GM23338 (cell line): ENCODE results near the gene ALOX15B. TPM values are rescaled to one million over a fixed set of nuclear protein-coding genes. Genes with fewer than 3 reads are reported as not detected.

Source experiments
- ATAC-seq: fragments of 200-7000 bp; cut with Tn5 transposase; 3 replicates; pipeline ENCODE4 v1.9.1; 2020
- DNase-seq: peaks from one replicate; pipeline ENCODE4 v3.0.0-alpha.2; 2015; ENCODE audit warnings: low spot score
- H2AFZ ChIP-seq: fragments of 200-600 bp; sonication (generic); 2 replicates; pipeline ENCODE4 v1.8.0; 2016; ENCODE audit warnings: antibody characterized with exemption, mild to moderate bottlenecking, moderate library complexity
- H3F3A ChIP-seq: fragments of 200-600 bp; sonication (generic); replicated peaks from 2 replicates; pipeline ENCODE4 v1.8.0; 2017; ENCODE audit warnings: antibody characterized with exemption, mixed run types, low read depth
- H3K27ac ChIP-seq: fragments of 200-600 bp; sonication (generic); 2 replicates; pipeline ENCODE4 v1.6.1; 2016; ENCODE audit warnings: low read depth
- H3K27me3 ChIP-seq: fragments of 200-600 bp; sonication (generic); 2 replicates; pipeline ENCODE4 v1.8.0; 2016; ENCODE audit warnings: mild to moderate bottlenecking, mixed run types, moderate library complexity; ENCODE audit not compliant: insufficient read depth
- H3K36me3 ChIP-seq: fragments of 200-600 bp; sonication (generic); 2 replicates; pipeline ENCODE4 v1.8.0; 2016; ENCODE audit warnings: mild to moderate bottlenecking; ENCODE audit not compliant: insufficient read depth
- H3K4me1 ChIP-seq: fragments of 200-600 bp; sonication (generic); 2 replicates; pipeline ENCODE4 v1.8.0; 2016; ENCODE audit warnings: mild to moderate bottlenecking, moderate library complexity; ENCODE audit not compliant: insufficient read depth
- H3K4me2 ChIP-seq: fragments of 200-600 bp; sonication (generic); 2 replicates; pipeline ENCODE4 v1.7.1; 2017; ENCODE audit warnings: mixed run types
- H3K4me3 ChIP-seq: fragments of 200-600 bp; sonication (generic); 2 replicates; pipeline ENCODE4 v1.6.1; 2016; ENCODE audit warnings: mixed run types
- H3K79me2 ChIP-seq: fragments of 200-600 bp; sonication (generic); replicated peaks from 2 replicates; pipeline ENCODE4 v1.8.0; 2017; ENCODE audit warnings: mild to moderate bottlenecking; ENCODE audit not compliant: insufficient read depth
- H3K9me2 ChIP-seq: fragments of 200-600 bp; sonication (generic); 2 replicates; pipeline ENCODE4 v1.8.0; 2017; ENCODE audit not compliant: insufficient read depth
- H4K20me1 ChIP-seq: fragments of 200-600 bp; sonication (generic); replicated peaks from 2 replicates; pipeline ENCODE4 v1.8.0; 2017; ENCODE audit warnings: mild to moderate bottlenecking; ENCODE audit not compliant: insufficient read depth
- H3K27ac Mint-ChIP-seq: 2 replicates; pipeline ENCODE4 v1.8.0; 2020; ENCODE audit warnings: inconsistent platforms, mild to moderate bottlenecking, moderate library complexity, mixed read lengths
- H3K27me3 Mint-ChIP-seq: 3 replicates; pipeline ENCODE4 v1.8.0; 2022; ENCODE audit warnings: low read depth, mild to moderate bottlenecking, moderate library complexity, mixed read lengths, inconsistent platforms; ENCODE audit not compliant: insufficient read depth, poor library complexity
- H3K36me3 Mint-ChIP-seq: 3 replicates; pipeline ENCODE4 v1.8.0; 2021; ENCODE audit warnings: low read depth, mild to moderate bottlenecking, inconsistent platforms, moderate library complexity, mixed read lengths
- H3K4me1 Mint-ChIP-seq: 3 replicates; pipeline ENCODE4 v1.8.0; 2020; ENCODE audit warnings: mild to moderate bottlenecking, inconsistent platforms, mixed read lengths
- H3K4me3 Mint-ChIP-seq: 3 replicates; pipeline ENCODE4 v1.8.0; 2021; ENCODE audit warnings: moderate library complexity, mild to moderate bottlenecking, inconsistent platforms, mixed read lengths
- H3K9me3 Mint-ChIP-seq: 3 replicates; pipeline ENCODE4 v1.8.0; 2020; ENCODE audit warnings: moderate library complexity, mild to moderate bottlenecking, inconsistent platforms, mixed read lengths
- CREB1 ChIP-seq: fragments of 250-450 bp; sonication (Bioruptor Pico); IDR thresholded peaks from 2 replicates; pipeline ENCODE4 v1.5.0; 2020; ENCODE audit warnings: low read depth, mild to moderate bottlenecking, moderate library complexity
- EZH2phosphoT487 ChIP-seq: fragments of 200-600 bp; sonication (generic); IDR thresholded peaks from one replicate; pipeline ENCODE4 v1.8.1; 2018; ENCODE audit warnings: antibody characterized with exemption; ENCODE audit not compliant: unreplicated experiment
- JUNB ChIP-seq: IDR thresholded peaks from one replicate; pipeline ENCODE4 v1.6.1; 2016; ENCODE audit warnings: antibody characterized with exemption; ENCODE audit not compliant: unreplicated experiment
- NANOG ChIP-seq: IDR thresholded peaks from 2 replicates; pipeline ENCODE4 v1.6.1; 2016; ENCODE audit warnings: antibody characterized with exemption, borderline replicate concordance
- POLR2AphosphoS5 ChIP-seq: IDR thresholded peaks from 2 replicates; pipeline ENCODE4 v1.6.1; 2016; ENCODE audit warnings: antibody characterized with exemption, low read depth
- REST ChIP-seq: IDR thresholded peaks from one replicate; pipeline ENCODE4 v1.6.1; 2018; ENCODE audit warnings: antibody characterized with exemption; ENCODE audit not compliant: unreplicated experiment
- STAT1 ChIP-seq: IDR thresholded peaks from one replicate; pipeline ENCODE4 v1.6.1; 2016; ENCODE audit warnings: antibody characterized with exemption; ENCODE audit not compliant: unreplicated experiment
- ZNF114 ChIP-seq: fragments of 250-450 bp; sonication (Bioruptor Pico); IDR thresholded peaks from 2 replicates; pipeline ENCODE4 v1.5.0; 2020; ENCODE audit warnings: mild to moderate bottlenecking, moderate library complexity
- ZNF331 ChIP-seq: fragments of 250-450 bp; sonication (Bioruptor Pico); IDR thresholded peaks from 2 replicates; pipeline ENCODE4 v1.5.0; 2020; ENCODE audit warnings: low read depth, mild to moderate bottlenecking, moderate library complexity
- ZNF462 ChIP-seq: fragments of 250-450 bp; sonication (Bioruptor Pico); IDR thresholded peaks from 2 replicates; pipeline ENCODE4 v1.5.0; 2020; ENCODE audit warnings: mild to moderate bottlenecking, moderate library complexity
- polyA plus RNA-seq: library from polyadenylated mRNA; unstranded; fragments of >200 nt; fragmentation: Nextera tagmentation; extraction: Ambion mirVana; gene quantifications from 2 replicates; pipeline ENCODE4 v1.2.1, GENCODE V29; 2016
- total RNA-seq: library from RNA; depleted of rRNA; stranded (reverse); fragments of >200 nt; shearing (Covaris generic); gene quantifications from 2 replicates; pipeline ENCODE4 v1.2.3, GENCODE V29; 2014
- TF ChIP-seq, protein P1 (sequence below), 2 experiments: fragments of 200-600 bp in 1 of 2; sonication (generic) in 1 of 2; conservative IDR thresholded peaks; 2 replicates each; pipeline versions ENCODE4 v1.5.1 to v1.6.1; 2016 to 2017; ENCODE audit warnings: antibody characterized with exemption in 2 of 2, low read depth in 2 of 2, mild to moderate bottlenecking in 2 of 2, moderate library complexity in 1 of 2
- TF ChIP-seq, protein P2 (sequence below): IDR thresholded peaks from 2 replicates; pipeline ENCODE4 v1.6.1; 2016; ENCODE audit warnings: antibody characterized with exemption

Gene ALOX15B
- total and polyA plus RNA-seq, 2 experiments from 2014 or later: 0.42 to 0.45 TPM

- no peak overlapping the region for H2AFZ ChIP-seq
- H3K4me2 ChIP-seq: no peak overlapping the region
- H3K36me3 Mint-ChIP-seq: no peaks in the 10 kb centered on the region
- H3F3A ChIP-seq: no peaks in the 10 kb centered on the region
- H3K4me1 Mint-ChIP-seq: peaks cover 6% of the 10 kb centered on the region
- no peak overlapping the region for H3K27ac Mint-ChIP-seq
- peaks cover 25% of the 10 kb centered on the region for H3K27me3 ChIP-seq
- peaks cover 27% of the 10 kb centered on the region for H3K27me3 Mint-ChIP-seq
- H3K79me2 ChIP-seq: no peaks in the 10 kb centered on the region
- no peaks in the 10 kb centered on the region for H3K9me3 Mint-ChIP-seq
- no peak overlapping the region for H3K4me3 Mint-ChIP-seq
- no peak overlapping the region for H3K4me3 ChIP-seq
- H3K27ac ChIP-seq: no peak overlapping the region
- H3K9me2 ChIP-seq: no peaks in the 10 kb centered on the region
- no peaks in the 10 kb centered on the region for H3K4me1 ChIP-seq
- TF ChIP-seq, protein P1, sequence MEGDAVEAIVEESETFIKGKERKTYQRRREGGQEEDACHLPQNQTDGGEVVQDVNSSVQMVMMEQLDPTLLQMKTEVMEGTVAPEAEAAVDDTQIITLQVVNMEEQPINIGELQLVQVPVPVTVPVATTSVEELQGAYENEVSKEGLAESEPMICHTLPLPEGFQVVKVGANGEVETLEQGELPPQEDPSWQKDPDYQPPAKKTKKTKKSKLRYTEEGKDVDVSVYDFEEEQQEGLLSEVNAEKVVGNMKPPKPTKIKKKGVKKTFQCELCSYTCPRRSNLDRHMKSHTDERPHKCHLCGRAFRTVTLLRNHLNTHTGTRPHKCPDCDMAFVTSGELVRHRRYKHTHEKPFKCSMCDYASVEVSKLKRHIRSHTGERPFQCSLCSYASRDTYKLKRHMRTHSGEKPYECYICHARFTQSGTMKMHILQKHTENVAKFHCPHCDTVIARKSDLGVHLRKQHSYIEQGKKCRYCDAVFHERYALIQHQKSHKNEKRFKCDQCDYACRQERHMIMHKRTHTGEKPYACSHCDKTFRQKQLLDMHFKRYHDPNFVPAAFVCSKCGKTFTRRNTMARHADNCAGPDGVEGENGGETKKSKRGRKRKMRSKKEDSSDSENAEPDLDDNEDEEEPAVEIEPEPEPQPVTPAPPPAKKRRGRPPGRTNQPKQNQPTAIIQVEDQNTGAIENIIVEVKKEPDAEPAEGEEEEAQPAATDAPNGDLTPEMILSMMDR (conservative IDR thresholded peaks at IDR 0.05; ENCODE audit: low read depth in 2 of 2): no peak
- TF ChIP-seq JUNB (no peak), ZNF331 (CRISPR knock-in tag) (no peak), ZNF462 (no peak), CREB1 (CRISPR knock-in tag) (no peak), ZNF114 (CRISPR knock-in tag) (no peak), REST (no peak), EZH2phosphoT487 (no peak), POLR2AphosphoS5 (no peak), STAT1 (no peak), NANOG (no peak)
- TF ChIP-seq, protein P2, sequence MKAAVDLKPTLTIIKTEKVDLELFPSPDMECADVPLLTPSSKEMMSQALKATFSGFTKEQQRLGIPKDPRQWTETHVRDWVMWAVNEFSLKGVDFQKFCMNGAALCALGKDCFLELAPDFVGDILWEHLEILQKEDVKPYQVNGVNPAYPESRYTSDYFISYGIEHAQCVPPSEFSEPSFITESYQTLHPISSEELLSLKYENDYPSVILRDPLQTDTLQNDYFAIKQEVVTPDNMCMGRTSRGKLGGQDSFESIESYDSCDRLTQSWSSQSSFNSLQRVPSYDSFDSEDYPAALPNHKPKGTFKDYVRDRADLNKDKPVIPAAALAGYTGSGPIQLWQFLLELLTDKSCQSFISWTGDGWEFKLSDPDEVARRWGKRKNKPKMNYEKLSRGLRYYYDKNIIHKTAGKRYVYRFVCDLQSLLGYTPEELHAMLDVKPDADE: no peak
- DNase-seq (no peak), ATAC-seq (no peak)
- no peaks in the 10 kb centered on the region for H3K36me3 ChIP-seq
- no peaks in the 10 kb centered on the region for H4K20me1 ChIP-seq
These were observed 19.7 kb upstream of the ALOX15B start for GRCh38 chr17:8019166-8019565.
